Neuronal stem cell (in vitro differentiated cells): ENCODE measurements around the gene PPIL6.

Experiments used
- DNase-seq: peaks from one replicate; pipeline ENCODE4 v3.0.0-alpha.2; 2013; ENCODE audit warnings: low spot score
- H2AFZ ChIP-seq: one replicate; pipeline ENCODE4 v1.6.1; 2013; ENCODE audit warnings: mild to moderate bottlenecking, low read length, inconsistent platforms
- H2AK5ac ChIP-seq: 2 replicates; pipeline ENCODE4 v1.6.1; 2013; ENCODE audit warnings: low read depth, mild to moderate bottlenecking, inconsistent platforms, low read length, moderate library complexity, mixed read lengths
- H2BK120ac ChIP-seq: 2 replicates; pipeline ENCODE4 v1.6.1; 2013; ENCODE audit warnings: low read depth, mild to moderate bottlenecking, inconsistent platforms, low read length, moderate library complexity, mixed read lengths
- H2BK12ac ChIP-seq: one replicate; pipeline ENCODE4 v1.6.1; 2013; ENCODE audit warnings: low read length, inconsistent platforms
- H2BK15ac ChIP-seq: 2 replicates; pipeline ENCODE4 v1.6.1; 2013; ENCODE audit warnings: mild to moderate bottlenecking, low read length, inconsistent platforms, mixed read lengths
- H2BK5ac ChIP-seq: one replicate; pipeline ENCODE4 v1.6.1; 2013; ENCODE audit warnings: inconsistent platforms, mild to moderate bottlenecking, low read length, moderate library complexity
- H3K14ac ChIP-seq: one replicate; pipeline ENCODE4 v1.6.1; 2013; ENCODE audit warnings: low read length, inconsistent platforms
- H3K18ac ChIP-seq: 2 replicates; pipeline ENCODE4 v1.6.1; 2013; ENCODE audit warnings: low read length, inconsistent platforms
- H3K23ac ChIP-seq: 2 replicates; pipeline ENCODE4 v1.6.1; 2013; ENCODE audit warnings: low read depth, mild to moderate bottlenecking, mixed read lengths, low read length, inconsistent platforms; ENCODE audit not compliant: poor library complexity
- H3K27ac ChIP-seq: replicated peaks from 3 replicates; pipeline ENCODE4 v1.5.1; 2013; ENCODE audit warnings: low read length, inconsistent platforms
- H3K27me3 ChIP-seq, 3 experiments: 2 replicates each; pipeline ENCODE4 v1.6.1; 2013; ENCODE audit warnings: low read length in 3 of 3, mild to moderate bottlenecking in 2 of 3, inconsistent platforms in 1 of 3, low read depth in 1 of 3, mixed read lengths in 1 of 3, moderate library complexity in 1 of 3; ENCODE audit not compliant: control insufficient read depth in 3 of 3, insufficient read depth in 3 of 3
- H3K36me3 ChIP-seq, 2 donors: replicated peaks in 1 of 2; 2 replicates each; pipeline ENCODE4 v1.6.1; 2013; ENCODE audit warnings: low read length in 2 of 2; ENCODE audit not compliant: control insufficient read depth in 2 of 2, insufficient read depth in 2 of 2
- H3K4ac ChIP-seq: 2 replicates; pipeline ENCODE4 v1.6.1; 2013; ENCODE audit warnings: inconsistent platforms, mild to moderate bottlenecking, low read length, moderate library complexity
- H3K4me1 ChIP-seq, 2 donors: 1 replicate in 1 of 2; 2 replicates in 1 of 2; pipeline ENCODE4 v1.6.1; 2013; ENCODE audit warnings: low read length in 2 of 2, low read depth in 1 of 2; ENCODE audit not compliant: control insufficient read depth in 2 of 2, insufficient read depth in 1 of 2
- H3K4me2 ChIP-seq: one replicate; pipeline ENCODE4 v1.6.1; 2013; ENCODE audit warnings: mild to moderate bottlenecking, low read length, inconsistent platforms; ENCODE audit not compliant: insufficient read depth, poor library complexity, severe bottlenecking
- H3K4me3 ChIP-seq, 2 donors: 2 replicates each; pipeline ENCODE4 v1.5.1; 2013; ENCODE audit warnings: low read length in 2 of 2, mild to moderate bottlenecking in 2 of 2, inconsistent platforms in 1 of 2, moderate library complexity in 1 of 2
- H3K79me1 ChIP-seq: one replicate; pipeline ENCODE4 v1.6.1; 2013; ENCODE audit warnings: low read depth, mild to moderate bottlenecking, inconsistent platforms, low read length, moderate library complexity
- H3K9ac ChIP-seq: one replicate; pipeline ENCODE4 v1.6.1; 2013; ENCODE audit warnings: mild to moderate bottlenecking, low read depth, low read length, inconsistent platforms; ENCODE audit not compliant: poor library complexity
- H3K9me3 ChIP-seq, 2 donors: replicated peaks in 1 of 2; 2 replicates each; pipeline versions ENCODE3 to v1.6.1; 2013; ENCODE audit warnings: low read length in 2 of 2, mild to moderate bottlenecking in 2 of 2, inconsistent platforms in 1 of 2, low read depth in 1 of 2, mixed read lengths in 1 of 2, moderate library complexity in 1 of 2; ENCODE audit not compliant: control insufficient read depth in 2 of 2, insufficient read depth in 1 of 2
- H4K8ac ChIP-seq: one replicate; pipeline ENCODE4 v1.6.1; 2013; ENCODE audit warnings: low read depth, mild to moderate bottlenecking, inconsistent platforms, low read length, moderate library complexity
- H4K91ac ChIP-seq: one replicate; pipeline ENCODE4 v1.6.1; 2013; ENCODE audit warnings: low read length, low read depth, mild to moderate bottlenecking, inconsistent platforms; ENCODE audit not compliant: poor library complexity
- WGBS, 2 donors: extraction: QIAGEN DNeasy Blood & Tissue Kit; methylation state at CpG; one replicate each; pipeline ENCODE4 v1.1.7; 2013; ENCODE audit warnings: missing lambda C conversion rate in 2 of 2, mixed read lengths in 1 of 2; ENCODE audit not compliant: insufficient read length in 2 of 2, insufficient replicate concordance in 1 of 2; ENCODE audit errors: extremely low coverage in 2 of 2; 5-methylcytosine and 5-hydroxymethylcytosine counted together

The PPIL6 gene

DNA sequence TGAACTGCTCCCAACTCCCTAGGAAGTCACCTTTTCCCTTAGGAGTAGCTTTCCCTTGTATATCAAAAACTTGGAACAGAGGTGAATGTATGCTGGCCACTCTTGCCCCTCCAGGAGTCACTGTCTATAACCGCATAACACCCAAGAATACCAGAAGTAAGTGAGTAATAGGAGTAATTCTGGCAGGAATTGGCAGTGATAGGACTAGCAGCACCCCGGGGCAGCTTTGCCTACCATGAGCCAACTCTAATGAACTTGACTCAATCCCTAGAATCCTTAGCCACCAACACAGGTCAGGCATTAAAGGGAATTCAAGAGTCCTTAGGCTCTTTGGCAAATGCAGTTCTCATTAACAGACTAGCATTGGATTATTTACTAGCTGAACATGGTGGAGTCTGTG, 29.4 kb downstream of the PPIL6 start:
- no peaks in the 10 kb centered on the region for H3K79me1 ChIP-seq
- no peak overlapping the region for H3K4me3 ChIP-seq
- DNase-seq = no peak
- no peak overlapping the region for H2AK5ac ChIP-seq
- H3K14ac ChIP-seq = no peak overlapping the region
- no peak overlapping the region for H3K27ac ChIP-seq
- no peak overlapping the region for H3K9ac ChIP-seq
- H3K4me2 ChIP-seq = no peak overlapping the region
- no peaks in the 10 kb centered on the region for H3K27me3 ChIP-seq
- H2BK15ac ChIP-seq = no peak overlapping the region
- H4K8ac ChIP-seq = no peak overlapping the region
- H4K91ac ChIP-seq = no peak overlapping the region
- no peak overlapping the region for H2BK120ac ChIP-seq
- H3K4me1 ChIP-seq = no peaks in the 10 kb centered on the region
- H2BK12ac ChIP-seq = no peak overlapping the region
- no peaks in the 10 kb centered on the region for H3K36me3 ChIP-seq
- H3K18ac ChIP-seq = no peak overlapping the region
- H3K9me3 ChIP-seq = no peaks in the 10 kb centered on the region
- no peak overlapping the region for H3K4ac ChIP-seq
- H2BK5ac ChIP-seq = no peak overlapping the region
- WGBS, 2 donors = no CpG with 5 or more reads among the region's 2 CpGs
- H3K23ac ChIP-seq = no peak overlapping the region
- no peak overlapping the region for H2AFZ ChIP-seq

DNA sequence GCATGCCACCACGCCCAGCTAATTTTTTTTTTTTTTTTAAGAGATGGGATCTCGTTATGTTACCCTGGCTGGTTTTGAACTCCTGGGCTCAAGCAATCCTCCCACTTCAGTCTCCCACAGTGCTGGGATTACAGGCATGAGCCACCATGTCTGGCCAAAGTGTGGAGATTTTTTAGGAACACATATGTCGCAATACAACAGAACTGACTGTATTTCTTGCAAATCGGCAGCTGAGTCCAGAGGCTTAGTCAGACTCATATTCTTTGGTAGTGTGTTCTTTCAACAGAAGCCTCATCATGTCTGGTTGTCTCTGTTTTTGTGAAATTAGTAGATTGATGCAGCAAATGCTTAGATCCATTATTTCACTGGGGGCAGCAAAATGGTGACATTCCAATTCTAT, 34.2 kb downstream of the PPIL6 start:
- Histone ChIP-seq H3K23ac (no peak overlapping the region), H3K4me3 (no peak overlapping the region)
- WGBS, 2 donors = no CpG with 5 or more reads among the region's 4 CpGs

DNA sequence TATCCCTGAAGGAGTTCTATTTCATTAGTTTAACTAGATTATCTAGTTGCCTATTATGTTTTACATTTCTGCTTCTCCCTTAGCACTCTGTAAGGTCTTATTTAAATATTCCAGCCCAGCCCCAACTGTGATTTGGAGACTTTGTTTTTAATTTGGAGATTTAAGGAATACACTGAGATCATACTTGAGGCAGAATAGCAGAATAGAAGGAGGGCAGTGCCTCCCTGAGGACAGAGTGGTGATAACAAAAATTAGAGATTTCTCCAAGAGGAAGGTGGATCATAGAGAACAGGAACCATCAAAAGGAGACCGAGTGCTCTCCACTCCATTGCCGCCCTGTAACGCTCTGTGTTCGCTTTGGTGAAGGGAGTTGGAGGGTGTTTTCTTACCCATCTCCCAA, 43.4 kb downstream of the PPIL6 start:
- Histone ChIP-seq H2AFZ (no peak overlapping the region), H3K79me1 (no peaks in the 10 kb centered on the region), H3K14ac (no peak overlapping the region), H2BK15ac (no peak overlapping the region), H3K4ac (no peak overlapping the region), H3K27me3 (no peaks in the 10 kb centered on the region), H3K9me3 (no peaks in the 10 kb centered on the region), H3K23ac (no peak overlapping the region), H4K8ac (no peak overlapping the region), H2BK120ac (no peak overlapping the region), H3K18ac (no peak overlapping the region), H3K36me3 (no peaks in the 10 kb centered on the region), H3K9ac (no peak overlapping the region), H3K4me1 (no peaks in the 10 kb centered on the region), H3K27ac (no peak overlapping the region), H2BK12ac (no peak overlapping the region), H2AK5ac (no peak overlapping the region), H2BK5ac (no peak overlapping the region), H3K4me3 (no peak overlapping the region), H4K91ac (no peak overlapping the region), H3K4me2 (no peak overlapping the region)
- no peak for DNase-seq
- WGBS, 2 donors = no CpG with 5 or more reads among the region's 4 CpGs

More for the DNA sequence above, 34.2 kb downstream of the PPIL6 start:
- no peak overlapping the region for H2BK5ac ChIP-seq
- peaks cover 0 to 5% of the 10 kb centered on the region in 2 donors for H3K4me1 ChIP-seq
- no peak overlapping the region for H2BK120ac ChIP-seq
- H3K9ac ChIP-seq = no peak overlapping the region
- H2AFZ ChIP-seq = no peak overlapping the region
- no peak overlapping the region for H4K8ac ChIP-seq
- no peak overlapping the region for H2AK5ac ChIP-seq
- no peak overlapping the region for H2BK12ac ChIP-seq
- no peaks in the 10 kb centered on the region for H3K79me1 ChIP-seq
- DNase-seq = no peak
- H3K9me3 ChIP-seq = no peaks in the 10 kb centered on the region
- H3K36me3 ChIP-seq = no peaks in the 10 kb centered on the region
- H3K4ac ChIP-seq = no peak overlapping the region
- H2BK15ac ChIP-seq = no peak overlapping the region
- H4K91ac ChIP-seq = no peak overlapping the region
- H3K18ac ChIP-seq = no peak overlapping the region
- H3K14ac ChIP-seq = no peak overlapping the region
- no peak overlapping the region for H3K4me2 ChIP-seq
- H3K27ac ChIP-seq = no peak overlapping the region
- no peaks in the 10 kb centered on the region for H3K27me3 ChIP-seq

- H3K4ac ChIP-seq = no peak overlapping the region
- H2AK5ac ChIP-seq = no peak overlapping the region
- no peak overlapping the region for H3K18ac ChIP-seq
- H3K4me3 ChIP-seq = no peak overlapping the region
- H3K23ac ChIP-seq = no peak overlapping the region
- H3K9ac ChIP-seq = no peak overlapping the region
- no peaks in the 10 kb centered on the region for H3K27me3 ChIP-seq
- no peak overlapping the region for H2BK120ac ChIP-seq
- H3K27ac ChIP-seq = no peak overlapping the region
- no peak overlapping the region for H2BK15ac ChIP-seq
- no CpG with 5 or more reads among the region's 12 CpGs for WGBS, 2 donors
- H2AFZ ChIP-seq = no peak overlapping the region
- no peaks in the 10 kb centered on the region for H3K36me3 ChIP-seq
- no peaks in the 10 kb centered on the region for H3K4me1 ChIP-seq
- H4K8ac ChIP-seq = no peak overlapping the region
- H3K79me1 ChIP-seq = no peaks in the 10 kb centered on the region
- no peaks in the 10 kb centered on the region for H3K9me3 ChIP-seq
- H3K4me2 ChIP-seq = no peak overlapping the region
- H4K91ac ChIP-seq = no peak overlapping the region
- no peak overlapping the region for H2BK12ac ChIP-seq
- DNase-seq = no peak
- H3K14ac ChIP-seq = no peak overlapping the region
- H2BK5ac ChIP-seq = no peak overlapping the region
Observed at GRCh38 chr6:109396046-109396718, 44.2 kb downstream of the PPIL6 start.
